GM12873 (cell line): ENCODE measurements around the gene OR5K3.

Experiments used
- CTCF ChIP-seq: IDR thresholded peaks from 2 replicates; pipeline ENCODE4 v1.5.1; 2012; ENCODE audit warnings: low read depth, mild to moderate bottlenecking, moderate library complexity, low read length, control low read depth; ENCODE audit not compliant: insufficient read depth; ENCODE audit errors: missing control alignments

The OR5K3 gene

GRCh38 chr3:98434412-98434811 is 43.9 kb downstream of the OR5K3 start:
- TF ChIP-seq CTCF: no peak

- no peak for TF ChIP-seq CTCF
These were observed 49.8 kb downstream of the OR5K3 start for GRCh38 chr3:98440283-98440682.
